ENCODE data around the gene ABCA13.

- TF ChIP-seq CTCF (conservative IDR thresholded peaks at IDR 0.05; ENCODE audit: low read depth, low read length) (no peak), POLR2A (IDR thresholded peaks at IDR 0.05; ENCODE audit: low read depth, low read length) (no peak), SMC3 (IDR thresholded peaks at IDR 0.05; ENCODE audit: low read depth, low read length) (no peak), BHLHE40 (IDR thresholded peaks at IDR 0.05; ENCODE audit: low read depth, low read length) (no peak)
Measured at GRCh38 chr7:48515171-48515570, 343.9 kb downstream of the ABCA13 start.
